ENCODE data around the gene CYP24A1. TPM values are rescaled to one million over a fixed set of nuclear protein-coding genes. Genes with fewer than 3 reads are reported as not detected.

The CYP24A1 gene
- total and polyA plus RNA-seq, 2 donors (not counting 3 experiments of a cell fraction or from before 2014, with no cell fraction given), result not detected

- BruUV-seq (replicated peaks), result no TSS peak
- no peak overlapping the region for H3K9ac ChIP-seq (replicated peaks; ENCODE audit: extremely low read depth, insufficient read depth, low read length)
- H3K27me3 ChIP-seq (ENCODE audit: control insufficient read depth in 2 of 2, insufficient read depth in 2 of 2, low read length in 2 of 2), result peaks cover 0 to 3% of the 10 kb centered on the region in 2 experiments
- POLR2A ChIA-PET, result no interaction called here
- no peak for TF ChIP-seq EZH2 (IDR thresholded peaks at IDR 0.05; ENCODE audit: borderline replicate concordance, low read depth, low read length, severe bottlenecking)
- no peak for TF ChIP-seq POLR2AphosphoS5 (IDR thresholded peaks at IDR 0.05; ENCODE audit: insufficient read depth, low read depth, low read length)
- no peak for TF ChIP-seq FOS (IDR thresholded peaks at IDR 0.05; ENCODE audit: borderline replicate concordance, insufficient read depth, low read length)
- TF ChIP-seq MAX (IDR thresholded peaks at IDR 0.05; ENCODE audit: insufficient read depth, insufficient read length), result no peak
- TF ChIP-seq JUN (IDR thresholded peaks at IDR 0.05; ENCODE audit: borderline replicate concordance, insufficient read depth, insufficient read length, low read depth), result no peak
- TF ChIP-seq, protein P1, sequence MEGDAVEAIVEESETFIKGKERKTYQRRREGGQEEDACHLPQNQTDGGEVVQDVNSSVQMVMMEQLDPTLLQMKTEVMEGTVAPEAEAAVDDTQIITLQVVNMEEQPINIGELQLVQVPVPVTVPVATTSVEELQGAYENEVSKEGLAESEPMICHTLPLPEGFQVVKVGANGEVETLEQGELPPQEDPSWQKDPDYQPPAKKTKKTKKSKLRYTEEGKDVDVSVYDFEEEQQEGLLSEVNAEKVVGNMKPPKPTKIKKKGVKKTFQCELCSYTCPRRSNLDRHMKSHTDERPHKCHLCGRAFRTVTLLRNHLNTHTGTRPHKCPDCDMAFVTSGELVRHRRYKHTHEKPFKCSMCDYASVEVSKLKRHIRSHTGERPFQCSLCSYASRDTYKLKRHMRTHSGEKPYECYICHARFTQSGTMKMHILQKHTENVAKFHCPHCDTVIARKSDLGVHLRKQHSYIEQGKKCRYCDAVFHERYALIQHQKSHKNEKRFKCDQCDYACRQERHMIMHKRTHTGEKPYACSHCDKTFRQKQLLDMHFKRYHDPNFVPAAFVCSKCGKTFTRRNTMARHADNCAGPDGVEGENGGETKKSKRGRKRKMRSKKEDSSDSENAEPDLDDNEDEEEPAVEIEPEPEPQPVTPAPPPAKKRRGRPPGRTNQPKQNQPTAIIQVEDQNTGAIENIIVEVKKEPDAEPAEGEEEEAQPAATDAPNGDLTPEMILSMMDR (IDR thresholded peaks at IDR 0.05; ENCODE audit: extremely low read depth in 1 of 2, insufficient read depth in 1 of 2, low read depth in 1 of 2, low read length in 2 of 2), result no peak
- TF ChIP-seq POLR2A (IDR thresholded peaks at IDR 0.05; ENCODE audit: low read depth, low read length), result no peak
- TF ChIP-seq MYC (IDR thresholded peaks at IDR 0.05; ENCODE audit: low read depth, low read length), result no peak
- no peak for TF ChIP-seq GATA2 (IDR thresholded peaks at IDR 0.05; ENCODE audit: insufficient read depth, insufficient read length, low read depth, low read length)
- H3K4me3 ChIP-seq (replicated peaks in 1 of 3; ENCODE audit: insufficient read depth in 1 of 3, low read depth in 1 of 3, low read length in 3 of 3), result no peak overlapping the region
- no peaks in the 10 kb centered on the region for H3K9me3 ChIP-seq (replicated peaks; ENCODE audit: control insufficient read depth, insufficient read depth, low read length)
- DNase-seq (ENCODE audit: low read depth, low spot score), result no peak
- no peaks in the 10 kb centered on the region for H4K20me1 ChIP-seq (replicated peaks; ENCODE audit: control insufficient read depth, extremely low read depth, insufficient read depth, low read length)
- no peak overlapping the region for H3K27ac ChIP-seq (ENCODE audit: insufficient read depth, low read depth, low read length)
- H2AFZ ChIP-seq (ENCODE audit: low read depth, low read length), result no peak overlapping the region
- no peaks in the 10 kb centered on the region for H3K36me3 ChIP-seq (ENCODE audit: control insufficient read depth in 2 of 2, extremely low read depth in 1 of 2, insufficient read depth in 2 of 2, low read length in 2 of 2)
- intact Hi-C loops (cut with micrococcal nuclease) (no loop called here), dilution Hi-C loops (cut with MboI; ENCODE audit: extremely low pct_ligation_motif_present, low sequenced_read_pairs) (no loop called here)
- no peaks in the 10 kb centered on the region for H3K9me1 ChIP-seq (replicated peaks; ENCODE audit: control insufficient read depth, extremely low read depth, insufficient read depth, low read length)
- no peaks in the 10 kb centered on the region for H3K79me2 ChIP-seq (ENCODE audit: control insufficient read depth, insufficient read depth, low read length)
- CTCF ChIA-PET, result interaction anchor here (0.9 kb wide), 1 partner anchor 79 kb away, joined by 3 read pairs; no protein-coding TSS in a partner anchor
- H3K4me2 ChIP-seq (ENCODE audit: insufficient read depth, low read length), result no peak overlapping the region
- no peak for FAIRE-seq
- H3K4me1 ChIP-seq (ENCODE audit: control insufficient read depth, extremely low read depth, insufficient read depth, low read length), result no peaks in the 10 kb centered on the region
Measured at GRCh38 chr20:54188132-54188849, 14.5 kb upstream of the CYP24A1 start.
